Measurements from ENCODE around the gene LBHD2.

The LBHD2 gene

DNA sequence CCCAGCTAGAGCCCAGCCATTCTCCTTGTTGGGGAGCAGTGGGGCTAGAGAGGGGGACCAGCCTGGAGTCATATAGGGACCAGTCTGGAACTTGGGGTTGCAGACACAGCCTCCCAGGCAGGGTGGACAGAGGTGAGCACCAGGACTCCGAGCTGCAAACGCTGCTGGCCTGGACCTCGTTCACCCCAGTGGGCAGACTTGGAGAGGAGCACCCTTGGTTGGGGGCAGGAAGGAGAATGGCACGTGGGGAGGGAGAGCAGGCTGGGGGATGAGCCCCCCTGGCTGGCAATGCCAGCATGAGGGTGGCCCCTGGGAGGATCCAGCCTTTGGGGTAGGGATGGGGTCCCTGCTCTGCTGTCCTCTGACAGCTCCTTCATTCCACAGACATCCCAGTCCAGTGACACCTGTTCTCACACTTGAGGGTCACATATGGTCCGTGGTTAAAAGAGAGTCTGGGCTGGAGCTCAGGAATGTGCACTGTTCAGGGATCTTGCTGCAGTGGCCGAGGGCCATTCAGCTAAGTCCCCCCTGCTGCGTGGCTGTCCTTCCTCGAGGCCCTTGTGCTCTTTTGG, 2.8 kb downstream of the LBHD2 start:
- POLR2A ChIA-PET = no interaction called here

DNA sequence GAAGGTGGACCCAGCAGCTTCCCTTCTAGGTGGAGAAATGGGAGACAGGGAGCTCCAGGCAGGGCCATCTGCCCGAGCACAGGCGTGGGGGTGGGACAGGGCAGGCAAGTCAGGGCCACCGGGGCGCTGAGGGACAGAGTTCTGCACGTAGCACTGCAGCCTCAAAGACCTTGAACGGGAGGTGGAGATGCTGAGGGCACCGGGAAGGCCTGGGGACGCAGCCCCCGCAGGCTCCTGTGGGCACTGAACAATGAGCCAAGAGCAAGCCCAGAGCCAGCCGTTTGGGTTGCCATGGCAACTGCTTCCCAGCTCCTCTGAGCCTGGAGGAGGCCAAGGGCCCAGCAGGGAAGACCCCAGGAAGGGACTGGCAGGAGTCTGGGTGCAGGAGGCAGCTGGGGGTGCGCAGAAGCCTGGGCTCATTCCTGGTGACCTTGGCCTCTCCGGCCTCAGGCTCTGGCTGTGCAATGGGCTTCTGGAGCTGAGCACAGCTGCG, 3.4 kb downstream of the LBHD2 start:
- CTCF ChIA-PET = interaction anchor here (1.3 to 3.4 kb wide), 5 partner anchors 8 to 18 kb away, joined by 4 to 14 read pairs (median 6); no protein-coding TSS in a partner anchor
- POLR2A ChIA-PET = no interaction called here
- DNase-seq = no peak

More for the DNA sequence above, 2.8 kb downstream of the LBHD2 start:
- Histone ChIP-seq H3K4me3 (ENCODE audit: control insufficient read depth in 1 of 7, extremely low read depth in 1 of 7, insufficient read depth in 4 of 7, low read depth in 2 of 7, low read length in 6 of 7) (no peak overlapping the region), H3K9me3 (ENCODE audit: control extremely low read depth in 1 of 5, control insufficient read depth in 4 of 5, insufficient read depth in 2 of 5, low read depth in 1 of 5, low read length in 4 of 5) (peaks cover 0 to 4% (median 0%) of the 10 kb centered on the region in 5 experiments), H3K27ac (ENCODE audit: insufficient read depth in 1 of 2, low read depth in 1 of 2, low read length in 2 of 2, poor library complexity in 1 of 2, severe bottlenecking in 2 of 2) (no peak overlapping the region), H3K36me3 (ENCODE audit: control insufficient read depth in 4 of 4, insufficient read depth in 4 of 4, low read length in 3 of 4) (no peaks in the 10 kb centered on the region), H3K27me3 (replicated peaks in 2 of 5; ENCODE audit: control insufficient read depth in 4 of 5, insufficient read depth in 5 of 5, low read length in 4 of 5) (peaks cover 0 to 53% (median 20%) of the 10 kb centered on the region in 5 experiments), H3K4me1 (ENCODE audit: control extremely low read depth in 1 of 4, control insufficient read depth in 4 of 4, insufficient read depth in 4 of 4, low read length in 3 of 4) (peaks cover 0 to 23% (median 14%) of the 10 kb centered on the region in 4 experiments)
- no peak for DNase-seq
- WGBS (ENCODE audit: insufficient coverage) = 94% methylated on average over 4 of the region's 8 CpGs
- CTCF ChIA-PET = interaction anchor here (0.6 to 3.4 kb wide), 7 partner anchors 8 to 205 kb away, joined by 3 to 14 read pairs (median 5); no protein-coding TSS in a partner anchor

DNA sequence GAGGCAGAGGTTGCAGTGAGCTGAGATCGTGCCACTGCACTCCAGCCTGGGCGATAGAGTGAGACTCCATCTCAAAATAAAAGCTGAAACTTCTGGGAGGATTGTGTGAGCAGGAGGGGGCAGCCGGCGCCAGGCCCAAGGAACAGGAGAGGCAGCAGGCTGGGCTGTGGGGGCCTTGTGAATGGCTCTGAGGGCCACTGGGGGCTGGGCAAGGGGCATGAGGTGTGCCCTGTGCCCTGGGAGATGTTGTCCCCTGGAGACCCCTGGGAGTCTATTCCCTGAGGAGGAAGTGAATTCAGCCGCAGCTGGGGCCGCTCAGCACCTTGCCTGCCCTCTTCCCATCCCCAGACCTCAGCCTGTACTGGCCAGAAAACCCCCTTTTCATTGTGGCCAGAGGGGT, 4.9 kb downstream of the LBHD2 start:
- Histone ChIP-seq H3K27me3 (replicated peaks in 2 of 5; ENCODE audit: control insufficient read depth in 4 of 5, insufficient read depth in 5 of 5, low read length in 4 of 5) (peaks cover 0 to 36% (median 16%) of the 10 kb centered on the region in 5 experiments), H3K9me3 (ENCODE audit: control extremely low read depth in 1 of 5, control insufficient read depth in 4 of 5, insufficient read depth in 2 of 5, low read depth in 1 of 5, low read length in 4 of 5) (no peaks in the 10 kb centered on the region), H3K27ac (ENCODE audit: insufficient read depth in 1 of 2, low read depth in 1 of 2, low read length in 2 of 2, poor library complexity in 1 of 2, severe bottlenecking in 2 of 2) (no peak overlapping the region), H3K36me3 (ENCODE audit: control insufficient read depth in 4 of 4, insufficient read depth in 4 of 4, low read length in 3 of 4) (no peaks in the 10 kb centered on the region), H3K4me1 (ENCODE audit: control extremely low read depth in 1 of 4, control insufficient read depth in 4 of 4, insufficient read depth in 4 of 4, low read length in 3 of 4) (peaks cover 0 to 22% (median 15%) of the 10 kb centered on the region in 4 experiments), H3K4me3 (ENCODE audit: control insufficient read depth in 1 of 7, extremely low read depth in 1 of 7, insufficient read depth in 4 of 7, low read depth in 2 of 7, low read length in 6 of 7) (no peak overlapping the region)
- CTCF ChIA-PET = interaction anchor here (3.4 kb wide), 1 partner anchor 11 kb away, joined by 11 read pairs; no protein-coding TSS in a partner anchor
- POLR2A ChIA-PET = no interaction called here
- WGBS (ENCODE audit: insufficient coverage) = 82% methylated on average over 6 of the region's 6 CpGs
- no peak for DNase-seq

More for the DNA sequence above, 3.4 kb downstream of the LBHD2 start:
- Histone ChIP-seq H3K4me3 (ENCODE audit: control insufficient read depth in 1 of 7, extremely low read depth in 1 of 7, insufficient read depth in 4 of 7, low read depth in 2 of 7, low read length in 6 of 7) (no peak overlapping the region), H3K27ac (ENCODE audit: insufficient read depth in 1 of 2, low read depth in 1 of 2, low read length in 2 of 2, poor library complexity in 1 of 2, severe bottlenecking in 2 of 2) (no peak overlapping the region), H3K4me1 (ENCODE audit: control extremely low read depth in 1 of 4, control insufficient read depth in 4 of 4, insufficient read depth in 4 of 4, low read length in 3 of 4) (peaks cover 0 to 23% (median 15%) of the 10 kb centered on the region in 4 experiments), H3K27me3 (replicated peaks in 2 of 5; ENCODE audit: control insufficient read depth in 4 of 5, insufficient read depth in 5 of 5, low read length in 4 of 5) (peaks cover 0 to 48% (median 18%) of the 10 kb centered on the region in 5 experiments), H3K9me3 (ENCODE audit: control extremely low read depth in 1 of 5, control insufficient read depth in 4 of 5, insufficient read depth in 2 of 5, low read depth in 1 of 5, low read length in 4 of 5) (no peaks in the 10 kb centered on the region), H3K36me3 (ENCODE audit: control insufficient read depth in 4 of 4, insufficient read depth in 4 of 4, low read length in 3 of 4) (no peaks in the 10 kb centered on the region)
- 91% methylated on average over 13 of the region's 13 CpGs for WGBS (ENCODE audit: insufficient coverage)

DNA sequence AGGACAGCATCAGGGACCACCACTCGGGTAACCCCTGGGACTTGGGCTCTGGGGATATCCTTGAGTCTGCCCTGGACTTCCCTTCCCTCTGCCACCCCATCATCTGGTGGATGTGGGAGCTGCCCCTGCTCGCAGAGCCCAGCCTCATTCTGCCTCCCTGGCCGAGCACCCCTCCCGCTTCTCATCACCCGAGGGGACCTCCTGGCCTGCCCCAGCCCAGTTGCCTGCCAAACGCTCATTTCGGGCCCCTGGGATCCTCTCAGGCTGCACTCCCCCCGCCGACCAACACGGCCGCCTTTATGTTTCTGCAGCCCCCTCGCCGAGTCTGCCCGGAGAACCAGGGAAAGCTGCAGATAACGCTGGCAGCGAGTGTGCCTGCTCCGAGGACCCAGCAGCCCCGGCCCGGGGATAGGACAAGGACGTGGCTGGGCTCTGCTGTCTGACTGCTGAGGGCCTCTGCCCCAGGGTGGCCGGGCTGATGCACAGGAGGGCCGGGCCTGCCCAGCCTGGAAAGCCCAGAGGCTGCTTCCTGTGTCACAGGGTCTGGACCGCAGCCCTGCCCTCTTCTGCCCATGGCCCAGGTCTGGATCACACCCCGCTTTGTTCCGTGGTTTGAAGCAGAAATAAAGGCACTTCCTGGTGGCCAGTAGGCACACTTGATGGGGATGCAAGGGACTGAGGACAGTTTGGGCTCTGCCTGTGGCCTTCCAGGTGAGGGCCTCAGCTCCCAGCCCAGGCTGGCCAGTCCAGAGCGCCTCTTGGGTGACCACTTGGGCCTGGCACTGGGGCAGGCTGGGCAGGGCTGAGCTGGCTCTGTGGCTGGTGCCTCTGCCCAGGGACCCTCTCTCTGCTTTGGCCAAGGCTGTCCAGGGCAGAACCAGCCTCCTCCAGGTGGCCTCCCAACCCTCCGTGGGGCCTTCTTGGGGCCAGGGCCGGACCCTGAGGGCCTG, 5.7 kb downstream of the LBHD2 start:
- H3K36me3 ChIP-seq (ENCODE audit: control insufficient read depth in 4 of 4, insufficient read depth in 4 of 4, low read length in 3 of 4) = no peaks in the 10 kb centered on the region
- WGBS (ENCODE audit: insufficient coverage) = 96% methylated on average over 28 of the region's 28 CpGs
- H3K27me3 ChIP-seq (replicated peaks in 2 of 5; ENCODE audit: control insufficient read depth in 4 of 5, insufficient read depth in 5 of 5, low read length in 4 of 5) = peaks cover 0 to 28% (median 11%) of the 10 kb centered on the region in 5 experiments
- no peak overlapping the region for H3K4me3 ChIP-seq (ENCODE audit: control insufficient read depth in 1 of 7, extremely low read depth in 1 of 7, insufficient read depth in 4 of 7, low read depth in 2 of 7, low read length in 6 of 7)
- H3K4me1 ChIP-seq (ENCODE audit: control extremely low read depth in 1 of 4, control insufficient read depth in 4 of 4, insufficient read depth in 4 of 4, low read length in 3 of 4) = peaks cover 0 to 19% (median 15%) of the 10 kb centered on the region in 4 experiments
- DNase-seq = no peak
- ChIA-PET CTCF (interaction anchor here (1.3 to 3.4 kb wide), 2 partner anchors 10 to 11 kb away, joined by 8 to 11 read pairs; no protein-coding TSS in a partner anchor), POLR2A (no interaction called here)
- H3K27ac ChIP-seq (ENCODE audit: insufficient read depth in 1 of 2, low read depth in 1 of 2, low read length in 2 of 2, poor library complexity in 1 of 2, severe bottlenecking in 2 of 2) = no peak overlapping the region
- H3K9me3 ChIP-seq (ENCODE audit: control extremely low read depth in 1 of 5, control insufficient read depth in 4 of 5, insufficient read depth in 2 of 5, low read depth in 1 of 5, low read length in 4 of 5) = no peaks in the 10 kb centered on the region

DNA sequence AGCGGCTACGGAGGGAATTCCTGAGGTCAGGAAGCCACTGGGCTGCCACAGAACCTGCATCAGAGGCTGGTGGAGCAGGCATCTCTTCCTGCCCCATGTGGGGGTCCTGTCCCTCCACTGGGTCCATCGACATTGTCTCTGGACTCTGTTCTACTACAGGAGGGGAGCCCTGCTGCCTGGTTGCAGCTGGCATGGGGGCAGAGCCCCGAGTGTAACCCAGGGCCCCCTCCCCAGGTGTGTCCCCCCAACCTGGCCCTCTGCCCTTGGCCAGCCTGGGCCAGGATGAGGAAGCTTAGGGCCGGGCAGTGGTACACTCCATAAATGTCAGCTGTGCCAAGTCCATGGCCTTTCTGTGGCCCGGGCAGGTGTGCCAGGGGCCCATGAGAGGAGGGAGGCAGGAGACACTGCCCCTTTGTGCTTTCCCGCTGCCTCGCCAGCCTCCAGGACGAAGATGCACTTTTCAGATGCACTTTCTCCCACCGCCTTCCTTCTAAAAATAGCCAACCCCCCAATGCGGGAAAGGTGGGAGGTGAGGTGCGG, 6.5 kb downstream of the LBHD2 start:
- no peak overlapping the region for H3K27ac ChIP-seq (ENCODE audit: insufficient read depth in 1 of 2, low read depth in 1 of 2, low read length in 2 of 2, poor library complexity in 1 of 2, severe bottlenecking in 2 of 2)
- DNase-seq = no peak
- CTCF ChIA-PET = interaction anchor here (1.3 to 1.6 kb wide), 2 partner anchors 10 to 14 kb away, joined by 4 to 8 read pairs; no protein-coding TSS in a partner anchor
- H3K27me3 ChIP-seq (replicated peaks in 2 of 5; ENCODE audit: control insufficient read depth in 4 of 5, insufficient read depth in 5 of 5, low read length in 4 of 5) = peaks cover 0 to 19% (median 8%) of the 10 kb centered on the region in 5 experiments
- 82% methylated on average over 10 of the region's 12 CpGs for WGBS (ENCODE audit: insufficient coverage)
- peak overlapping the region in 2 of 7 experiments; percentile 58 to 59 for H3K4me3 ChIP-seq (ENCODE audit: control insufficient read depth in 1 of 7, extremely low read depth in 1 of 7, insufficient read depth in 4 of 7, low read depth in 2 of 7, low read length in 6 of 7)
- no peaks in the 10 kb centered on the region for H3K9me3 ChIP-seq (ENCODE audit: control extremely low read depth in 1 of 5, control insufficient read depth in 4 of 5, insufficient read depth in 2 of 5, low read depth in 1 of 5, low read length in 4 of 5)
- no peaks in the 10 kb centered on the region for H3K36me3 ChIP-seq (ENCODE audit: control insufficient read depth in 4 of 4, insufficient read depth in 4 of 4, low read length in 3 of 4)
- H3K4me1 ChIP-seq (ENCODE audit: control extremely low read depth in 1 of 4, control insufficient read depth in 4 of 4, insufficient read depth in 4 of 4, low read length in 3 of 4) = peaks cover 0 to 20% (median 16%) of the 10 kb centered on the region in 4 experiments
- POLR2A ChIA-PET = no interaction called here

DNA sequence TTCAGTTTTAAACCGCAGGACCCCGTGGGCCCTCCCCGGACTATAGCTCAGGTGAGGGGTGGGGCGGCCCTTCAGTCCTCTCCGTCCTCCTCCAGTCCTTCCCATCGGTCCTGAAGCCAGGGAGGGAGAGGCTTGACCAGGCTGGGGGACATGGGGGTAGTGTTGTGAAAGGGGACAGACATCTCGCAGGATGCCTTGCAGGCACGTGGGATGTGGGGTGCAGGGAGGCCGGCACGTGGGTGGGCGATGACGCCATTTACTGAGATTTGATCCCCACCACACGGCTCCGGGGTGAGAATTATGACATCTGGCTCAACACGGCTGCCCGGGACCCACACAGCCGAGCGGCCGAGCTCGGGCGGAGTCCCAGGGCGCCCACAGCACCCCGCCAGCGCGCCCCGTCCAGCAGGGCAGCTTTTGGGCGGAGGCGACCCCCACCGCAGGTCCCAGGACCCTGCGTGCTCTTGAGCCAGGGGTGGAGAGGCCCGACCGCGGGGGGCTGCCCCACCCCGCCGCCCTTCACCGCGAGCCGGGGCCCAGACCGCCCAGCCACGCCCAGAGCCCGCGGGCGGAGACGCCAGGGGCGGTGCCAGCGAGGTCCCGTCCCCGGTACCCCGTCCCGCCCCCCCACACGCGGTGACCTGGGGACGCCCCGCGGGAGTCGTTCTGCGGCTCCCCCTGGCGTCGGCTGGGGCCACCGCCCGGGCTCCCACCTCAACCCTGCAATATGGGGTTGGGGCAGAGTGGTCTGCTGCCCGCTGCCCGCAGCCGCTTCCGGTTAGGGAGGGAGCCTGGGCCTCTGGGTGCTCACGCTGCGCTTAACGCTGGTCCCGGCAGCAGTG, 7.3 kb downstream of the LBHD2 start:
- peaks cover 0 to 20% (median 16%) of the 10 kb centered on the region in 4 experiments for H3K4me1 ChIP-seq (ENCODE audit: control extremely low read depth in 1 of 4, control insufficient read depth in 4 of 4, insufficient read depth in 4 of 4, low read length in 3 of 4)
- peak; percentile 68 to 86 (median 83) for DNase-seq
- whole genome bisulfite sequencing (ENCODE audit: insufficient coverage) = under 1% methylated on average over 43 of the region's 69 CpGs
- H3K4me3 ChIP-seq (ENCODE audit: control insufficient read depth in 1 of 7, extremely low read depth in 1 of 7, insufficient read depth in 4 of 7, low read depth in 2 of 7, low read length in 6 of 7) = peak overlapping the region in 6 of 7 experiments; percentile 29 to 60 (median 50)
- H3K9me3 ChIP-seq (ENCODE audit: control extremely low read depth in 1 of 5, control insufficient read depth in 4 of 5, insufficient read depth in 2 of 5, low read depth in 1 of 5, low read length in 4 of 5) = no peaks in the 10 kb centered on the region
- ChIA-PET POLR2A (interaction anchor here (0.8 kb wide), 1 partner anchor 15 kb away, joined by 3 read pairs; no protein-coding TSS in a partner anchor), CTCF (interaction anchor here (1.3 to 1.6 kb wide), 2 partner anchors 9 to 14 kb away, joined by 4 to 8 read pairs; no protein-coding TSS in a partner anchor)
- no peak overlapping the region for H3K27ac ChIP-seq (ENCODE audit: insufficient read depth in 1 of 2, low read depth in 1 of 2, low read length in 2 of 2, poor library complexity in 1 of 2, severe bottlenecking in 2 of 2)
- no peaks in the 10 kb centered on the region for H3K36me3 ChIP-seq (ENCODE audit: control insufficient read depth in 4 of 4, insufficient read depth in 4 of 4, low read length in 3 of 4)
- peaks cover 0 to 15% (median 4%) of the 10 kb centered on the region in 5 experiments for H3K27me3 ChIP-seq (replicated peaks in 2 of 5; ENCODE audit: control insufficient read depth in 4 of 5, insufficient read depth in 5 of 5, low read length in 4 of 5)
